ENCODE data around the gene SHC1. TPM values are rescaled to one million over a fixed set of nuclear protein-coding genes. Genes with fewer than 3 reads are reported as not detected.

The SHC1 gene
- polyA plus RNA-seq, 3 donors, result 26.7 to 70.6 (median 31.5) TPM

GRCh38 chr1:154955718-154956543 is 14.6 kb downstream of the SHC1 start, which contains the start of gene PBXIP1:
PBXIP1 (minus strand) TSS chr1:154956099; CDS start chr1:154953721, 2,378 bp downstream.
- no peaks in the 10 kb centered on the region for H3K27me3 ChIP-seq (ENCODE audit: control insufficient read depth in 2 of 2, insufficient read depth in 2 of 2, low read length in 2 of 2)
- H3K4me2 ChIP-seq (replicated peaks; ENCODE audit: extremely low read depth, low read length, poor library complexity, severe bottlenecking), result peak within 1 kb of the TSS; percentile 84
- H4K20me1 ChIP-seq (ENCODE audit: insufficient read depth, low read length), result peaks cover 55% of the 10 kb centered on the region
- 0% methylated on average over 12 of the region's 18 CpGs for WGBS (ENCODE audit: insufficient coverage)
- H3K4me3 ChIP-seq (replicated peaks in 1 of 3; ENCODE audit: low read depth in 2 of 3, low read length in 3 of 3), result peak within 1 kb of the TSS; percentile 79 to 93 (median 82)
- Mint-ChIP-seq H3K27me3 (ENCODE audit: low read depth in 3 of 3) (peaks cover 0 to 5% (median 1%) of the 10 kb centered on the region in 3 donors), H3K9me3 (no peaks in the 10 kb centered on the region), H3K4me1 (peaks cover 63% of the 10 kb centered on the region), H3K27ac (peak within 1 kb of the TSS; percentile 90 to 99 (median 95)), H3K4me3 (peak within 1 kb of the TSS; percentile 94 to 99), H3K36me3 (peaks cover 18 to 25% of the 10 kb centered on the region in 2 donors)
- peak within 1 kb of the TSS; percentile 66 to 76 for H3K27ac ChIP-seq (ENCODE audit: low read depth in 1 of 2, low read length in 2 of 2)
- DNase-seq, result peak; percentile 81 to 90 (median 83)
- peak within 1 kb of the TSS; percentile 79 for H2AFZ ChIP-seq (ENCODE audit: insufficient read depth, low read depth, low read length, poor library complexity, severe bottlenecking)
- intact Hi-C loops (cut with micrococcal nuclease), result no loop called here
- H3K9me3 ChIP-seq (replicated peaks in 1 of 2; ENCODE audit: control insufficient read depth in 1 of 2, insufficient read depth in 1 of 2, low read length in 2 of 2), result no peaks in the 10 kb centered on the region
- peaks cover 55% of the 10 kb centered on the region for H3K79me2 ChIP-seq (ENCODE audit: insufficient read depth, low read length)
- TF ChIP-seq CTCF (IDR thresholded peaks at IDR 0.05), result peak; percentile 30
- peaks cover 20 to 28% of the 10 kb centered on the region in 2 donors for H3K36me3 ChIP-seq (replicated peaks in 1 of 2; ENCODE audit: control insufficient read depth in 1 of 2, insufficient read depth in 2 of 2, low read length in 2 of 2)
- peak within 1 kb of the TSS; percentile 42 for H3K9ac ChIP-seq (ENCODE audit: insufficient read depth, low read length, poor library complexity, severe bottlenecking)
- peaks cover 38 to 55% of the 10 kb centered on the region in 2 donors for H3K4me1 ChIP-seq (ENCODE audit: control insufficient read depth in 1 of 2, insufficient read depth in 2 of 2, low read length in 2 of 2)

GRCh38 chr1:154955039-154955717 is 15.4 kb downstream of the SHC1 start:
- H3K4me1 ChIP-seq (ENCODE audit: control insufficient read depth in 1 of 2, insufficient read depth in 2 of 2, low read length in 2 of 2), result peaks cover 30 to 47% of the 10 kb centered on the region in 2 donors
- peak overlapping the region; percentile 79 to 93 (median 82) for H3K4me3 ChIP-seq (replicated peaks in 1 of 3; ENCODE audit: low read depth in 2 of 3, low read length in 3 of 3)
- Mint-ChIP-seq H3K36me3 (peaks cover 24 to 32% of the 10 kb centered on the region in 2 donors), H3K4me3 (peak overlapping the region; percentile 94 to 99), H3K9me3 (no peaks in the 10 kb centered on the region), H3K4me1 (peaks cover 56% of the 10 kb centered on the region), H3K27me3 (ENCODE audit: low read depth in 3 of 3) (peaks cover 0 to 5% (median 1%) of the 10 kb centered on the region in 3 donors), H3K27ac (peak overlapping the region; percentile 90 to 99 (median 95))
- peak overlapping the region in 1 of 2 donors; percentile 76 for H3K27ac ChIP-seq (ENCODE audit: low read depth in 1 of 2, low read length in 2 of 2)
- intact Hi-C loops (cut with micrococcal nuclease), result no loop called here
- H3K9me3 ChIP-seq (replicated peaks in 1 of 2; ENCODE audit: control insufficient read depth in 1 of 2, insufficient read depth in 1 of 2, low read length in 2 of 2), result no peaks in the 10 kb centered on the region
- peak; percentile 49 to 64 (median 53) for DNase-seq
- TF ChIP-seq CTCF (IDR thresholded peaks at IDR 0.05), result no peak
- peak overlapping the region; percentile 84 for H3K4me2 ChIP-seq (replicated peaks; ENCODE audit: extremely low read depth, low read length, poor library complexity, severe bottlenecking)
- WGBS (ENCODE audit: insufficient coverage), result 0% methylated on average over 2 of the region's 4 CpGs
- H3K36me3 ChIP-seq (replicated peaks in 1 of 2; ENCODE audit: control insufficient read depth in 1 of 2, insufficient read depth in 2 of 2, low read length in 2 of 2), result peaks cover 26 to 36% of the 10 kb centered on the region in 2 donors
- peaks cover 48% of the 10 kb centered on the region for H4K20me1 ChIP-seq (ENCODE audit: insufficient read depth, low read length)
- peaks cover 48% of the 10 kb centered on the region for H3K79me2 ChIP-seq (ENCODE audit: insufficient read depth, low read length)
- H3K27me3 ChIP-seq (ENCODE audit: control insufficient read depth in 2 of 2, insufficient read depth in 2 of 2, low read length in 2 of 2), result no peaks in the 10 kb centered on the region
- peak overlapping the region; percentile 42 for H3K9ac ChIP-seq (ENCODE audit: insufficient read depth, low read length, poor library complexity, severe bottlenecking)
- H2AFZ ChIP-seq (ENCODE audit: insufficient read depth, low read depth, low read length, poor library complexity, severe bottlenecking), result peak overlapping the region; percentile 79

All from CD14-positive monocyte (primary cell).